Glomerular endothelial cell (primary cell): ENCODE data around the gene FMN1. TPM values are rescaled to one million over a fixed set of nuclear protein-coding genes. Genes with fewer than 3 reads are reported as not detected.

Experiments used
- DNase-seq: peaks from one replicate; pipeline ENCODE4 v3.0.0-alpha.2; 2011; ENCODE audit warnings: low read depth, low spot score; ENCODE audit errors: extremely low read depth
- total RNA-seq: library from RNA; depleted of rRNA; stranded (reverse); fragments of >200 nt; gene quantifications from 2 replicates; pipeline ENCODE4 v1.2.3, GENCODE V29; 2015

The FMN1 gene
- 0.58 and 1.3 TPM in 2 replicates for total RNA-seq

GRCh38 chr15:33194704-33195670 is at the start of gene FMN1:
TSS of gene FMN1 (minus strand) at chr15:33194714. CDS start at chr15:33154914, 39,800 bp downstream.
- peak; percentile 42 for DNase-seq

- DNase-seq = no peak
Observed at GRCh38 chr15:33243869-33244268, 49.4 kb upstream of the FMN1 start.

- DNase-seq = no peak
Observed at GRCh38 chr15:33243393-33243792, 48.9 kb upstream of the FMN1 start.

DNA sequence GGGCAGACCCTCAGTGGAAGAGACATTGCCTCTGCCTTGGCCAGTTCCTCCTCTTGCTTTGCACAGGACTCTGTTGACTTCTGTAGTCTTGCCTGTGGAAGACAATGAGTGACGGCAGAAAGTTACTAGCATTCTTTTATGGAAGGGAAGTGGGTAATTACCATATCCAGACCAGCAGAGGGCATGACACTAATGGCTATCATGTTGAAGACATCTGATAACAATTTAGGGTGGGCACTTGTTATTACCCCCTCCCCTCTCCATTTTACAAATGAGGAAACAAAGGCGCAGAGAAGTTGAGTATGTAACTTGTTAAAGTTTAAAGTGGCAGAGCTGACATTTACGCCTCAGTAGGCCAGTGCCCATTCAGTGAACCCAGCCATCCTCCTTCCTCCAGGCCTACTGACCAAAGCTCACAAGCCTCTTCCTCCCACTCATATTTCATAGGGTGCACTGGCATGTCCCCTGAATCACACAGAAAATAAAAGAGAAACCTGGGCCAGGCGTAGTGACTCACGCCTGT is 48.2 kb upstream of the FMN1 start:
- no peak for DNase-seq

DNA sequence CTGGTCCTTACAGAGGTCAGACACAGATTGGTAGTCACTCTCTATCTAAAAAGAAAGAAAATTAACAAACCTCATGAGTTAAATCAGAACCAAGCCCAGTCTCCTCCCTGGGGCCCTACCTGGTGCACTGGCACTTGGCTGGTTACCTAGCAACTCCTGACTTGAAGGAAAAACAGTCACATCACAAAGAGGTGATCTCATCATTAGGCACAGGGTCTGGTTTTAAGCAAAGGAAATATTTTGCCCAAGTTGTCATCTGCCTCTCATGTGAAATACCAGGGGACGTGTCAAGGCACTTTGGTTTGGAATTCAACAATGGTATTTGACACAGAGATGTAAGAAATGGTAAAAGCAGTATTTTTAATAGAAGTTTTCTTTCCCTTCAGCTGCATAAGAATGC is 47.7 kb upstream of the FMN1 start:
- no peak for DNase-seq

DNA sequence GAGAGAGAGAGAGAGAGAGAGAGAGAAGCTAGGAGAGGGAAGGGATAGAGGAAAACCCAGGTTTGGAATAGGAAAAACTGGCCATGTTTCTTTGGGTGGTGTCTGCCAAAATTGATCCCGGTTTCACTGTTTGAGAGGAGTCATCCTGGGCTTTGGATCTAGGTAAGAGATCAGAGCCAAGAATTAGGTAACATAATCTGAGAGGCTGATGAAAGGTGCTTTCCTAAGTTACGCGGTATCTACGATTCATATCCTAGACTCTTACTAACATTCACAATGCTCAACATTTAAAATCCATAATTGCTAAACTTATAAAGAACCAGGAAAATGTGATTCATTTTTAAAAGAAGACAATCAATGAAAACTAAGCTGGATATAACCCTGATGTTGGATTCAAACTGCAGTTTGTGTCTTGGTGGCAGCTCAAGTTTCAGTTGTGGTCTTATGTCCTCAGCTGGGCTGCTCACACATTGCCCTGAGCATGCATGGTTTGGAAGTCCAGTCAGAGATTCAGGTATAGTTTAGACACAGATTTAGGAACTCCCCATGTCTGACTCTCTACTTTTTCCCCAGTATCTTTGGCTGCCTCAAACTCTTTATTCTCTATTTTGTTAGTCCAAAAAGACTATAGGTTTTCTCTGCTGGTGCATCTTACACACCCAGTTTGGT is 42.5 kb upstream of the FMN1 start:
- no peak for DNase-seq

- no peak for DNase-seq
Observed at GRCh38 chr15:33234020-33234461, 39.5 kb upstream of the FMN1 start.

DNA sequence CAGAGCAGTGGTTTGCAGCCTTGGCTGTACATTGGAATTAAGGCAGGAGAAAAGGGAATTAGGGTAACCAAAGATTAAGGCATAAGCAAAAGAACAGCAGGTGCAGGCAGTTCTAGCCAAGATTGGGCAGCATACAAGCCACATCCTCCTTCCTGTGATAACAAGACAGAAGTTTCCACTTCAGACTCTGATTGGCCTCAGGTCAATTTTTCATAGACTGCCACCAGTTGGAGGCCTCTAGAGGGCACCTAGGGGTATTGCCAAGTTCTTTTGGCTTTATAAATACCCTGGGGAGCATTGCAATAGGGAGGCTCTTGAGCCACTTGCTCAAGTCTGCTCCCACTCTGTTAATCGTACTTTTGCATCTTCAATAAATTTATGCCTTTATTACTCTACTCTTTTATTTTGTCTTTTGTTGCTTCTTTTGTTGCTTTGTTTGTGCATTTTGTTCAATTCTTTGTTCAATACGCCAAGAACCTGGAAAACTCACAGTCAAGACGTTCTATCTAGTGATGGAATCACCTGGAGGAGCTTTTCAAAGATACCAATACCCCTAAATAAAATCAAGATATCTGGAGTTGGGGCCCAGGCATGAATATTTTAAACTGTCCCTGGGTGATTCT is 32.2 kb upstream of the FMN1 start:
- peak; percentile 73 for DNase-seq

DNA sequence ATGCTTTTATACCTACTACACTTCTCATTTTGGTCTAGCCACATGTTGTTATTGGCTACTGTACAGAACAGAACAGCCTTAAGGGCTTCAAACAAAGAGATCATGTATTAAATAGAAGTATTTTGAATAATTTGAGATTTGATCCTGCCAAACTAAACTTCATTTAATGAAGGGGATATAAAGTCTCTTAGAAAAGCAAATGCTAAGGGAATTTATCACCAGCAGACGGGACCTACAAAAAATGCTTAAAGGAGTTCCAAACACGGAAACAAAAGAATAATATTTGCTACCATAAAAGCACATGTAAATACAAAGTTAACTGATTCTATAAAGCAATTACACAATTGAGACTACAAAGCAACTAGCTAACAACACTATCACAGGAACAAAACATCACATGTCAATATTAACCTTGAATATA is 23.6 kb upstream of the FMN1 start:
- no peak for DNase-seq

GRCh38 chr15:33215941-33216872 is 21.7 kb upstream of the FMN1 start:
- no peak for DNase-seq

DNA sequence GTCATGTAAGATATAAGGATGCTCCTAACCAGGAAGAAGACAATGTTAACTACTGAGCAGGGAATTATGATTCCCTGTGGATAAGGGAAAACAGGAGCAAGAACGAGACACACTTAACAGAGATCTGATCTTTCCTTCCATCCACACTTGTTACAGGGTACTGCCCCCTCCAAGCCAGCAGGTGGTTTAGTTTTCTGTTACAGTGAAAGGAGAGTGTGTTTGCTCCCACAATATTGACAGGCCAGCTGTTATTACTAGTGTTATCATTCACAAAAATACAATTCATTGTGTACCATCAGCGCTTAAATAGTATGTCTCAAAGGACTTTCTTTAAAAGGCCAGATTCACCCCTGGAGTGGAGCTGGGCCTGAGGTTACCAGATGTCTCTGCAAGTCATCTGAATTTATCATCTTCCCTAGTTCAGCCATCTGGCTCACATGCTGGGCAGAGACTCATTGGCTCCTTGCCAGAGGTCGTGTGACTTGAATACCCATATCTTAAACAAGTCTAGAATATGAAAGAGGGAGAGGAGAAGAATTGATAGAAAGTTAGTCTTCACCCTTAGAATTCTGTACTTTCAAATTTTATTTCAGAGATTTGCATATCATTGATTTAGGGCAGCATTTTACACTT is 16.8 kb upstream of the FMN1 start:
- no peak for DNase-seq

- no peak for DNase-seq
Observed at GRCh38 chr15:33209575-33210481, 15.3 kb upstream of the FMN1 start.

GRCh38 chr15:33207646-33208045 is 13.1 kb upstream of the FMN1 start:
- no peak for DNase-seq

DNA sequence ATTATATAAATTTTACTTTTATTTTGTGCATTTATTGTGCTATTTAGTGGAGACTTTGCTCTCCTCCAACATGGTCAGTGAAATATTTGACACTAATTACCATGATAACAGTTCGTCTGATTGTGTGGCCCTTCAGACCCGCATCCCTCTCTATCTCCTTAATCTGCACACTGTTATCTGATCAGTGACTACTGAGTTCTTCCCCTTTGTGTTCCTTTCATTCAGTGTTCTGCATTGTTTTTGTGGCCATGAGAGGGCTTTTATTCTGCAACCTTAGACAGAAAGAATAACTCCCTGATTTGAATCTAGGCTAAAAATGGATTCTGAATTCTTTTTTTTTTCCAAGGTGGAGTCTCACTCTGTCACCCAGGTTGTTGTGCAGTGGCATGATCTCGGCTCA is 11.9 kb upstream of the FMN1 start:
- no peak for DNase-seq

- DNase-seq = no peak
Observed at GRCh38 chr15:33204926-33205325, 10.4 kb upstream of the FMN1 start.

DNA sequence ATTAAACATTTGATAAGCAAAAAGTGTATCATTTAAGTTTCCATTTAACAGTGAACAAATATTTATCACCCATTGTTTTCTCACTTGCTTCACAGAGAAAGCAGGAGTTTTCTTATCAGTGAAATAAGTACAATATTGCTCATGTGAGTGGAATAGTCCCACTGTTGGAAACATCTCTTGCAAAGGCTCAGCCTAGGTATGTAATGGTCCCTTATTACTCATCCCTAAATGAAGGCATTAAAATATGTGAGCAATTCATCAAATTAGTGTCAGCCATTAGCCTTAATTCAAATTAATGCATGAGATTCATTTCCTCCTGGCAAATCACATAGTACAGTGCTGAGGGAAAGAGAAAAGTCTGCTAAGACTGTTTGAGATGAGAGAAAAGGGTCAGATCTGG is 9.6 kb upstream of the FMN1 start:
- DNase-seq = no peak

GRCh38 chr15:33201491-33202231 is 7.1 kb upstream of the FMN1 start:
- no peak for DNase-seq

- DNase-seq = no peak
Observed at GRCh38 chr15:33200903-33201302, 6.4 kb upstream of the FMN1 start.
